A375 (cell line): ENCODE results near the gene R3HDM2. TPM values are rescaled to one million over a fixed set of nuclear protein-coding genes. Genes with fewer than 3 reads are reported as not detected.

ENCODE experiments used
- small RNA-seq: library from RNA; depleted of rRNA; stranded (forward); fragments of <200 nt; gene quantifications from one replicate; pipeline ENCODE3, GENCODE V24; 2014
- total RNA-seq: library from RNA; depleted of rRNA; stranded (reverse); fragments of >200 nt; shearing (Covaris generic); gene quantifications from 2 replicates; pipeline ENCODE4 v1.2.3, GENCODE V29; 2014; rRNA removed

R3HDM2 gene
- total RNA-seq = 23.2 and 30.1 TPM in 2 replicates

GRCh38 chr12:57430931-57431566 is at the start of gene R3HDM2:
TSS of gene R3HDM2 (minus strand) at chr12:57431043. CDS start at chr12:57310428, 120,615 bp downstream.

GRCh38 chr12:57479376-57480115 is 48.7 kb upstream of the R3HDM2 start, which contains the start of gene ARHGAP9:
TSS of gene ARHGAP9 (minus strand) at chr12:57479866. CDS start at chr12:57479406, 460 bp downstream.

GRCh38 chr12:57459750-57460467 is 29.1 kb upstream of the R3HDM2 start, which contains the start of gene GLI1:
TSS of gene GLI1 (plus strand) at chr12:57459785. CDS start at chr12:57463692, 3,907 bp downstream.

DNA sequence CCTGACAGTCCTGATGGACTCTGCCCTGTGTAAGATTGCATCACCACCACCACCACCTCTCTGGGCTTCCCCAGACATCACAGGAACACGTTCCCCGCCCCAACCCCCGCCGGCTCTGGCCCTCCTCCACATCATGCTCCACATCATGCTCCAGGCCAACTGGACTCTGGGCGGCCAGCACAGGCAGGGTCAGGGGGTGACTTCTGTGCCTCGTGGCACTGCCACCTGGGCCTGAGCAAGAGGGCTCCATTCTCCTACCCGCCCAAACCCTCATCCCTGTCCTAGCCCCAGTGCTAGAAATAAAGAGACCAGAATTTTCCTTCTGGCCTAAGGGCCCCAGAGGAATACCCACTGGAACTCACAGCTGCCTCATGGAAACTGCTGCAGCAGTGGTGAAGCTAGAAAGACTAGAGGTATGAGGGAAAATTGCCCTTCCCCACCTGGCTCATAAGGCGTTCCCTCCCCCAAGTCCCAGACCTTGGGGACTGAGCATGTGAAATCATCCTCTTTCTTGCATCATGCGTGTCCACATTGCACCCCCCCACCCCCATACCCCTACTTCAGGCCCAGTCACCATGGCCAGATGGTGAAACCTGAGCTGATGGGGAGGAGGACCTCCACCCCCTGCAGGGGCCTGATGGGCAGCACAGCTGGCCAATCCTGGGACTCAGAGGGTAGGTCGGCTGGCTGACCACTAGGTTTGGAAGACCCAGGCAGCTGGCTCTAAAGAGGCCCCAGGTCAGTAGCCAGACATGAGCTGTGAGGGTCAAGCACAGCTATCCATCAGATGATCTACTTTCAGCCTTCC is 23.9 kb upstream of the R3HDM2 start, which contains the start of gene INHBE:
INHBE (plus strand) TSS at position 742 of the 808 bp plus-strand sequence. CDS start 230 bp downstream, outside the sequence.

GRCh38 chr12:57434517-57435223 is 3.8 kb upstream of the R3HDM2 start, which contains the start of gene INHBC:
TSS of gene INHBC (plus strand) at chr12:57434784. CDS start at chr12:57434887, 103 bp downstream.

DNA sequence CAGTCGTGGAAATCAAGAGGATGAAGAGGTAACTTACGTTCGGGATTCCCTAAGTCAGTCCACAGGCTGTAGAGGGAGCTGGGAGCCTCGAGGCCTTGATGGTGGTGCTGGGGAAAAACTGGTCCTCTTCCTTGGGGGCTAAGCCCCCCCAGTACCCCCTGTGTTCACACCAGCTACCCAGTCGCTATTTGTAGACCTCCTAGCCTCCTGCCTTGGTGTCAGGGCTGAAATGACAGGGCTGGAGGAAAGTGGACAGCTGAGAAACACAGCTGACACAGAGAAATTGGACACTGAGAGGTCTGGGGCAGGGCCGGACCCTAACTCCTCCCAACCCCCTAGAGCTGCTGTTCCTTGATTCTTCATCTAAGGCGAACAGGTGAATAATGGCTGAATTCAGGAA is 179.9 kb downstream of the R3HDM2 start, which contains the start of gene STAC3:
STAC3 (minus strand) TSS at position 232 of the 400 bp plus-strand sequence. CDS start 1,551 bp downstream, outside the sequence.

DNA sequence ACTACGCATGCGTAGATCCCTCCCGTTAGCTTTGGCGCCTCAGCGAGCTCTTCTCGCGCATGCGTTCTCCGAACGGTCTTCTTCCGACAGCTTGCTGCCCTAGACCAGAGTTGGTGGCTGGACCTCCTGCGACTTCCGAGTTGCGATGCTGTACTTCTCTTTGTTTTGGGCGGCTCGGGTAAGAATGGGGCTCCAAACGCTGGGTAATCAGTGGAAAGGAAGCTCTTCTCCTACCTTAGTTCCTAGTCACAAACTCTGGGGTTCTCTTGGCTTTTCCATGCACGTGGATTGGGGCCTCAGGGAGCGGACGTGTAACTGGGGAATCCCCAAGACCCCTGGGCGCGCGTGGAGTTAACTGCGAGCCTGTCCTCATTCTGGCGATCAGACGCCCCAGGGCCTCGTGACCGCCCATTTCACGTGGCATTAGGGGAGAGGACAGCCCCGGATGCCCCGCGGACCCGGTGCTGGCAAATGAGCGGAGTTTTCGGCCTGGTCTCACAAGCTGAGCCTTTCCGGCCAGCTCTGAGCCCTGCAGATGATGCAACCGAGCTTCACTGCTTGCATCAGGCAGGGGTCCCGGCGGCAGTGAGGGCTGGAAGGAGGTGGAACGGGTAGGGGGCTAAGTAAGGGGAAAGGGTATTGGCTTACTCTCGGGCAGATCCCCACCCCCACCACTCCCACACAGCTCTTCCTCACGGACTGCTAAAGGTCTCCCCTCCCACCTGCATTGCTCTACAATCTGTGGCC is 201.0 kb downstream of the R3HDM2 start, which contains the start of gene SHMT2:
SHMT2 (plus strand) TSS at position 78 of the 747 bp plus-strand sequence; CDS start at position 146, 68 bp downstream.

GRCh38 chr12:57216014-57216911 is 214.6 kb downstream of the R3HDM2 start, which contains the start of gene NXPH4:
TSS of gene NXPH4 (plus strand) at chr12:57216794. CDS start at chr12:57216970, 176 bp downstream.

Small RNA genes within 50 kb of the gene (small RNA-seq; reads per million reads assigned to genes)
- gene RNU6-879P = not detected

Other genes starting within 250 kb of the R3HDM2 start
- gene NXPH4, start 214.2 kb downstream of the R3HDM2 start, total RNA-seq = 2.7 and 5.1 TPM in 2 replicates
- 404 and 416 TPM in 2 replicates for gene SHMT2, start 201.3 kb downstream of the R3HDM2 start, total RNA-seq
- 1.1 and 2.0 TPM in 2 replicates for gene STAC3, start 179.9 kb downstream of the R3HDM2 start, total RNA-seq
- gene INHBC, start 3.7 kb upstream of the R3HDM2 start, total RNA-seq = not detected in 2 replicates
- 4.3 and 4.9 TPM in 2 replicates for gene INHBE, start 24.3 kb upstream of the R3HDM2 start, total RNA-seq
- 0.30 and 0.90 TPM in 2 replicates for gene GLI1, start 28.7 kb upstream of the R3HDM2 start, total RNA-seq
- 2.2 and 6.4 TPM in 2 replicates for gene ARHGAP9, start 48.8 kb upstream of the R3HDM2 start, total RNA-seq
- 443 and 500 TPM in 2 replicates for gene MARS1, start 57.0 kb upstream of the R3HDM2 start, total RNA-seq
- gene DDIT3, start 89.5 kb upstream of the R3HDM2 start, total RNA-seq = 58.1 and 66.1 TPM in 2 replicates
- gene MBD6, start 91.8 kb upstream of the R3HDM2 start, total RNA-seq = 13.7 and 25.7 TPM in 2 replicates
- gene DCTN2, start 116.1 kb upstream of the R3HDM2 start, total RNA-seq = 75.2 and 76.3 TPM in 2 replicates
- gene KIF5A, start 119.0 kb upstream of the R3HDM2 start, total RNA-seq = 0.41 and 0.58 TPM in 2 replicates
- gene PIP4K2C, start 160.1 kb upstream of the R3HDM2 start, total RNA-seq = 23.7 and 30.1 TPM in 2 replicates
- gene DTX3, start 173.8 kb upstream of the R3HDM2 start, total RNA-seq = 28.2 and 32.4 TPM in 2 replicates
- 22.6 and 46.8 TPM in 2 replicates for gene ARHGEF25, start 180.4 kb upstream of the R3HDM2 start, total RNA-seq
- gene B4GALNT1, start 202.2 kb upstream of the R3HDM2 start, total RNA-seq = 25.6 and 26.7 TPM in 2 replicates